ENCODE data around the gene ATXN2.
"Not testable (repeated sequence)": the region's sequence is repeated elsewhere in the genome, so short reads cannot be mapped to it uniquely, and the experiment has no call there.

Gene ATXN2

GRCh38 chr12:111600205-111600642 lies 1.1 kb upstream of the ATXN2 start:
- DNase-seq: no peak

GRCh38 chr12:111599453-111600204 lies 514 bp upstream of the ATXN2 start:
- DNase-seq: peak; percentile 84

- peak; percentile 16 for DNase-seq
Measured at GRCh38 chr12:111597831-111598636, 1.1 kb downstream of the ATXN2 start.

- no peak for DNase-seq
Measured at GRCh38 chr12:111596985-111597830, 1.9 kb downstream of the ATXN2 start.

GRCh38 chr12:111595341-111595835 lies 3.7 kb downstream of the ATXN2 start:
- DNase-seq: not testable (repeated sequence)

- DNase-seq: not testable (repeated sequence)
Measured at GRCh38 chr12:111591399-111592010, 7.6 kb downstream of the ATXN2 start.

- no peak for DNase-seq
Measured at GRCh38 chr12:111590552-111590951, 8.6 kb downstream of the ATXN2 start.

- no peak for DNase-seq
Measured at GRCh38 chr12:111589601-111590000, 9.5 kb downstream of the ATXN2 start.

GRCh38 chr12:111588010-111588409 lies 11.1 kb downstream of the ATXN2 start:
- DNase-seq: no peak

GRCh38 chr12:111586986-111587385 lies 12.1 kb downstream of the ATXN2 start:
- DNase-seq: no peak

GRCh38 chr12:111585690-111586089 lies 13.4 kb downstream of the ATXN2 start:
- no peak for DNase-seq

- no peak for DNase-seq
Measured at GRCh38 chr12:111584959-111585358, 14.2 kb downstream of the ATXN2 start.

GRCh38 chr12:111583506-111583905 lies 15.6 kb downstream of the ATXN2 start:
- DNase-seq: not testable (repeated sequence)

GRCh38 chr12:111582133-111582747 lies 16.9 kb downstream of the ATXN2 start:
- DNase-seq: no peak

GRCh38 chr12:111581434-111582132 lies 17.5 kb downstream of the ATXN2 start:
- DNase-seq: no peak

GRCh38 chr12:111580737-111581136 lies 18.4 kb downstream of the ATXN2 start:
- no peak for DNase-seq

- no peak for DNase-seq
Measured at GRCh38 chr12:111580119-111580425, 19.0 kb downstream of the ATXN2 start.

GRCh38 chr12:111578971-111579340 lies 20.2 kb downstream of the ATXN2 start:
- no peak for DNase-seq

- no peak for DNase-seq
Measured at GRCh38 chr12:111578276-111578970, 20.7 kb downstream of the ATXN2 start.

GRCh38 chr12:111574797-111575443 lies 24.2 kb downstream of the ATXN2 start:
- DNase-seq: no peak
